Glutamatergic neuron (in vitro differentiated cells): ENCODE measurements around the gene ALKBH6. TPM values are rescaled to one million over a fixed set of nuclear protein-coding genes. Genes with fewer than 3 reads are reported as not detected.

Experiments
- DNase-seq: peaks from one replicate; pipeline ENCODE4 v3.0.0; 2022
- H3K27ac Mint-ChIP-seq: one replicate; pipeline ENCODE4 v1.8.0; 2020; ENCODE audit warnings: mild to moderate bottlenecking, mixed read lengths, inconsistent platforms; ENCODE audit not compliant: unreplicated experiment
- H3K27me3 Mint-ChIP-seq: one replicate; pipeline ENCODE4 v1.8.0; 2020; ENCODE audit warnings: mild to moderate bottlenecking, moderate library complexity, mixed read lengths, inconsistent platforms; ENCODE audit not compliant: unreplicated experiment
- H3K36me3 Mint-ChIP-seq: one replicate; pipeline ENCODE4 v1.8.0; 2020; ENCODE audit warnings: mild to moderate bottlenecking, mixed read lengths, inconsistent platforms; ENCODE audit not compliant: unreplicated experiment
- H3K4me1 Mint-ChIP-seq: one replicate; pipeline ENCODE4 v1.8.0; 2020; ENCODE audit warnings: mild to moderate bottlenecking, low read depth, mixed read lengths, inconsistent platforms; ENCODE audit not compliant: unreplicated experiment
- H3K4me3 Mint-ChIP-seq: one replicate; pipeline ENCODE4 v1.8.0; 2020; ENCODE audit warnings: mild to moderate bottlenecking, mixed read lengths, inconsistent platforms; ENCODE audit not compliant: unreplicated experiment
- H3K9me3 Mint-ChIP-seq: one replicate; pipeline ENCODE4 v1.8.0; 2020; ENCODE audit warnings: mild to moderate bottlenecking, moderate library complexity, mixed read lengths, inconsistent platforms; ENCODE audit not compliant: unreplicated experiment
- CTCF ChIP-seq: fragments of 200-600 bp; sonication (generic); IDR thresholded peaks from one replicate; pipeline ENCODE4 v1.5.0; 2021; ENCODE audit not compliant: partially characterized antibody, unreplicated experiment
- total RNA-seq: library from RNA; stranded (reverse); fragmentation: NEBNext Ultra II Directional; extraction: Animal tissue kit (Norgen Biotek cat#: 25700); gene quantifications from one replicate; pipeline ENCODE4 v1.2.1, GENCODE V29; 2021; ENCODE audit not compliant: unreplicated experiment

Gene ALKBH6
- total RNA-seq, 1 donor from 2014 or later: 29.5 TPM

DNA sequence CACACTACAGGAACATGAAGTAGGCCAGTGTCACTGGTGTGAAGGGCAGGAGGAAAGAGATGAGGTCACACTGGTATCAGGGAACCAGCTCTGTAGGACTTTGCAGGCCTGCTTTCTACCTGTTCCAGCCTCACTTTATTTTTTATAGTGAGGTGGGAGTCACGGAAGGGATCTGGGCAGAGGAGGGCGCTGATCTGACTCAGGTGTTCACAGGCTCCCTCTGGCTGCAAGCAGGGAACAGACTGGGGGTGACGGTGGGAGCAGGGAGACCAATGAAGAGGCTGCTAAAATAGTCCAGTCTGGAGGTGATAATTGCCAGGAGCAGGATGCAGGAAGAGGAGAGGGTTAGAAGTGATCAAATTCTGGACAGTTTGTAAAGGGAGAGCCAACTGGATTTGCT lies 37.2 kb upstream of the ALKBH6 start:
- DNase-seq: peak; percentile 25
- peaks cover 4% of the 10 kb centered on the region for H3K27me3 Mint-ChIP-seq
- no peaks in the 10 kb centered on the region for H3K36me3 Mint-ChIP-seq
- peak overlapping the region; percentile 46 for H3K4me3 Mint-ChIP-seq
- peaks cover 3% of the 10 kb centered on the region for H3K4me1 Mint-ChIP-seq
- no peak overlapping the region for H3K27ac Mint-ChIP-seq
- peaks cover 5% of the 10 kb centered on the region for H3K9me3 Mint-ChIP-seq
- no peak for TF ChIP-seq CTCF

- peaks cover 5% of the 10 kb centered on the region for H3K9me3 Mint-ChIP-seq
- H3K27me3 Mint-ChIP-seq: peaks cover 2% of the 10 kb centered on the region
- H3K36me3 Mint-ChIP-seq: no peaks in the 10 kb centered on the region
- no peak for DNase-seq
- H3K4me3 Mint-ChIP-seq: no peak overlapping the region
- TF ChIP-seq CTCF: no peak
- H3K27ac Mint-ChIP-seq: no peak overlapping the region
- H3K4me1 Mint-ChIP-seq: peaks cover 3% of the 10 kb centered on the region
Measured at GRCh38 chr19:36049080-36049698, 35.2 kb upstream of the ALKBH6 start.

GRCh38 chr19:36047835-36048234 lies 33.8 kb upstream of the ALKBH6 start:
- Mint-ChIP-seq H3K36me3 (no peaks in the 10 kb centered on the region), H3K27ac (no peak overlapping the region), H3K4me1 (peaks cover 3% of the 10 kb centered on the region), H3K27me3 (no peaks in the 10 kb centered on the region), H3K9me3 (no peaks in the 10 kb centered on the region), H3K4me3 (no peak overlapping the region)
- TF ChIP-seq CTCF: no peak
- no peak for DNase-seq

GRCh38 chr19:36046443-36047050 lies 32.5 kb upstream of the ALKBH6 start:
- Mint-ChIP-seq H3K27ac (no peak overlapping the region), H3K9me3 (no peaks in the 10 kb centered on the region), H3K27me3 (no peaks in the 10 kb centered on the region), H3K36me3 (no peaks in the 10 kb centered on the region), H3K4me1 (peaks cover 3% of the 10 kb centered on the region), H3K4me3 (no peak overlapping the region)
- no peak for TF ChIP-seq CTCF
- DNase-seq: no peak

DNA sequence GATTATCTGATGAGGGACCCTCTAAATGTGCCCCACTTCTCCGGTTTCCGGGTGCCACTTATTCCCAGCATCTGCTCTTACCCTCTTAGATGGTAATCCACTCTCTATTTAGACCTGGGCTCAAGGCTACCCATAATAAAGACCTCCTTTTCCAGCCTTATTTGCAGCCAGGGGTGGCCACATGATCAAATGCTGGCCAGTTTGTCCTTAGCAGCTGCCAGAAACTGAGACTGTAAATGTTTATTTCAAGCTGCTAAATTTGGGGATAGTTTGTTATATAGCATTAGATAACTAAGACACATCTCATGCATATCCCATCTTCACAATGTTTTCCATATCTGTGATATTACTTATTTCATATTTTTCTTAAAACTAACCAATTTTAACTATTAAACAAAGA lies 29.9 kb upstream of the ALKBH6 start:
- Mint-ChIP-seq H3K36me3 (no peaks in the 10 kb centered on the region), H3K9me3 (no peaks in the 10 kb centered on the region), H3K27me3 (peaks cover 6% of the 10 kb centered on the region), H3K4me1 (no peaks in the 10 kb centered on the region), H3K4me3 (no peak overlapping the region), H3K27ac (no peak overlapping the region)
- no peak for DNase-seq
- TF ChIP-seq CTCF: no peak
